GM21737 (cell line): ENCODE data around the gene APOBEC3H.

Experiments used
- ATAC-seq: cut with Tn5 transposase; IDR thresholded peaks from one replicate; pipeline ENCODE4 v1.9.1; 2021; ENCODE audit warnings: mild to moderate bottlenecking, moderate library complexity; ENCODE audit not compliant: unreplicated experiment

APOBEC3H gene

GRCh38 chr22:39134366-39135091, 37.5 kb downstream of the APOBEC3H start:
- ATAC-seq: no peak

- ATAC-seq: no peak
Measured at GRCh38 chr22:39135092-39135896, 38.2 kb downstream of the APOBEC3H start.

GRCh38 chr22:39136317-39136716, 39.3 kb downstream of the APOBEC3H start:
- ATAC-seq: no peak

GRCh38 chr22:39138357-39138997, 41.4 kb downstream of the APOBEC3H start:
- no peak for ATAC-seq

GRCh38 chr22:39139933-39140332, 42.9 kb downstream of the APOBEC3H start:
- no peak for ATAC-seq

GRCh38 chr22:39142088-39142680, 45.1 kb downstream of the APOBEC3H start:
- ATAC-seq: no peak

GRCh38 chr22:39144101-39144767, 47.2 kb downstream of the APOBEC3H start:
- ATAC-seq: peak; percentile 52

- no peak for ATAC-seq
Measured at GRCh38 chr22:39146256-39147101, 49.4 kb downstream of the APOBEC3H start.

- no peak for ATAC-seq
Measured at GRCh38 chr22:39147335-39148025, 50.4 kb downstream of the APOBEC3H start.

GRCh38 chr22:39148026-39148726, 51.1 kb downstream of the APOBEC3H start:
- no peak for ATAC-seq

- no peak for ATAC-seq
Measured at GRCh38 chr22:39148727-39149535, 51.9 kb downstream of the APOBEC3H start.

- no peak for ATAC-seq
Measured at GRCh38 chr22:39149915-39150847, 53.1 kb downstream of the APOBEC3H start.

- no peak for ATAC-seq
Measured at GRCh38 chr22:39150848-39151215, 53.8 kb downstream of the APOBEC3H start.

- no peak for ATAC-seq
Measured at GRCh38 chr22:39151329-39151975, 54.4 kb downstream of the APOBEC3H start.

GRCh38 chr22:39152024-39152510, 55.0 kb downstream of the APOBEC3H start:
- ATAC-seq: no peak
